Lower leg skin (tissue), 4 donors: Measurements from ENCODE around the gene FTO. TPM values are rescaled to one million over a fixed set of nuclear protein-coding genes. Genes with fewer than 3 reads are reported as not detected.

ENCODE experiments used
- DNase-seq, 2 donors: peaks; one replicate each; pipeline ENCODE4 v3.0.0-alpha.2; 2019; ENCODE audit warnings: low spot score in 2 of 2
- H3K4me3 ChIP-seq: fragments of 200-600 bp; sonication (generic); 2 replicates; pipeline ENCODE4 v1.5.1; 2017; ENCODE audit warnings: mild to moderate bottlenecking, low read depth; ENCODE audit not compliant: poor library complexity, severe bottlenecking
- POLR2A ChIP-seq, 2 donors: fragments of 450-650 bp; IDR thresholded peaks; one replicate each; pipeline ENCODE4 v1.6.1; 2016 to 2017; ENCODE audit warnings: antibody characterized with exemption in 2 of 2, mild to moderate bottlenecking in 1 of 2, moderate library complexity in 1 of 2
- WGBS, 2 donors: methylation state at CpG; one replicate each; pipeline ENCODE4 v1.1.5; 2018; 5-methylcytosine and 5-hydroxymethylcytosine counted together
- intact Hi-C: fragments of 100-400 bp; cut with DNase I; formaldehyde crosslinking; loops from one replicate; pipeline ENCODE4 v1.15.0; 2023; ENCODE audit warnings: low total_unique reads
- total RNA-seq, 4 donors: library from RNA; depleted of rRNA; stranded (reverse); fragments of >200 nt; gene quantifications; one replicate each; pipeline ENCODE4 v1.1.0, GENCODE V29; 2016
- TF ChIP-seq, protein P1 (sequence below), 3 donors: fragments of 450-650 bp; IDR thresholded peaks; one replicate each; pipeline ENCODE4 v1.5.1; 2016; ENCODE audit warnings: antibody characterized with exemption in 3 of 3, mild to moderate bottlenecking in 3 of 3, moderate library complexity in 2 of 3

The FTO gene
- total RNA-seq, 4 donors from 2014 or later: 61.2 to 88.2 (median 64.1) TPM

DNA sequence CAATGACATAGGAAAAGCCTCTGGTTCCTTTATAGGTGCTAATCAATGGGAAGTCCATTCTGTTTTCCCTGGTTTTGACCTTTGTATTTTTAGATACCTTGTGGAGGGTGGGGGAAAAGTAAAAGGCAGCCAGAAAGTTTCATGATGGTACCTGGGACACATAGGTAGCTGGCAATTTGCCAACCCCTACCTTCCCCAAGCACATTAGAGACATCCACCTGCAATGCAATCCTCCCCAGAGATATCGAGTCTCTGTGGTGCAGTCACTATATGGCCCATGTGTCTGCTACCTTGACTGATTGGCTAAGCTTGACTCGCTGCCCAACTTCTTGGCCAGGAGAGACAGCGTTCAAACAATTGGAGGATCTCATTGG is 496.2 kb downstream of the FTO start:
- 90 to 96% methylated on average over 3 of the region's 3 CpGs for WGBS, 2 donors
- H3K4me3 ChIP-seq: no peak overlapping the region
- TF ChIP-seq, protein P1, sequence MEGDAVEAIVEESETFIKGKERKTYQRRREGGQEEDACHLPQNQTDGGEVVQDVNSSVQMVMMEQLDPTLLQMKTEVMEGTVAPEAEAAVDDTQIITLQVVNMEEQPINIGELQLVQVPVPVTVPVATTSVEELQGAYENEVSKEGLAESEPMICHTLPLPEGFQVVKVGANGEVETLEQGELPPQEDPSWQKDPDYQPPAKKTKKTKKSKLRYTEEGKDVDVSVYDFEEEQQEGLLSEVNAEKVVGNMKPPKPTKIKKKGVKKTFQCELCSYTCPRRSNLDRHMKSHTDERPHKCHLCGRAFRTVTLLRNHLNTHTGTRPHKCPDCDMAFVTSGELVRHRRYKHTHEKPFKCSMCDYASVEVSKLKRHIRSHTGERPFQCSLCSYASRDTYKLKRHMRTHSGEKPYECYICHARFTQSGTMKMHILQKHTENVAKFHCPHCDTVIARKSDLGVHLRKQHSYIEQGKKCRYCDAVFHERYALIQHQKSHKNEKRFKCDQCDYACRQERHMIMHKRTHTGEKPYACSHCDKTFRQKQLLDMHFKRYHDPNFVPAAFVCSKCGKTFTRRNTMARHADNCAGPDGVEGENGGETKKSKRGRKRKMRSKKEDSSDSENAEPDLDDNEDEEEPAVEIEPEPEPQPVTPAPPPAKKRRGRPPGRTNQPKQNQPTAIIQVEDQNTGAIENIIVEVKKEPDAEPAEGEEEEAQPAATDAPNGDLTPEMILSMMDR (IDR thresholded peaks at IDR 0.05): no peak
- no peak for TF ChIP-seq POLR2A (IDR thresholded peaks at IDR 0.05)
- intact Hi-C loops: loop anchor here (10.0 kb wide), 1 partner anchor 735 kb away; the partner anchor contains the start of gene IRX5
- no peak for DNase-seq

DNA sequence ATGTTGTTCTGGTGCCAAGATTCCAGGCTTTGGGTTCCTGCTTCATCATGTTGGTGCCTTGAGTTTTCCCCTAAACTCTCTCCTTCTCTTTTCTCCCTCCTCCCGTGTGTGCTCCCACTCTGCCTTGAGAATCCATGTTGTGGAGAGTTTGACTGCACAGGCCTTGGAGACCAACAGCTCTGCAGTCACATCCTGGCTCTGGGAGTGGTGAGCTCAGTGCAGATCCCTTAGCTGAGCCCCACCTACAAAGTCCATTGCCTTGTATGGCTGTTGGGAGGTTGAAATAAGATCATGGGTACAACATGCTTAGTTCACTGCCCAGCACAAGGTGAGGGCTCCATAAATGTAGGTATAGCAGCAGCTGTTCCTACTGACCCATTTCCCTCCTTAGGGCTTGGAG is 496.8 kb downstream of the FTO start:
- intact Hi-C loops: loop anchor here (10.0 kb wide), 1 partner anchor 734 kb away; the partner anchor contains the start of gene IRX5
- DNase-seq: peak in 1 of 2 donors; percentile 26
- no peak for TF ChIP-seq POLR2A (IDR thresholded peaks at IDR 0.05)
- TF ChIP-seq, protein P1 (IDR thresholded peaks at IDR 0.05): no peak
- WGBS, 2 donors: 56 to 78% methylated on average over 1 of the region's 1 CpG
- H3K4me3 ChIP-seq: no peak overlapping the region

DNA sequence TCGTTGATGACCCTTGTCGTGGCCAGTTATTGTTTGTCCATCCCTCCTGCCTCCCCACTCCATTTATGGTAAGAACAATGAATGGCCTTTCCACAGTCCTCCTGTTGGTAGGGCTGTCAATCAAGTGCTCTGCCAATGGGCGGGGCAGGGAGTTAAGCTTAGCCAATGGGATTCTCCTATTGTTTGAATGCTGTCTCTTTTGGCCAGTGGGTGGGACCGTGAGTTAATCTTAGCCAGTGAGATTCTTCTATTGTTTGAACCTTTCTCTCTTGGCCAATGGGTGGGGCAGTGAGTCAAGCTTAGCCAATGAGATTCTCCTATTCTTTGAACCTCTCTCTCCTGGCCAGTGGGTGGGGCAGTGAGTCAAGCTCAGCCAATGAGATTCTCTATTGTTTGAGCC is 497.2 kb downstream of the FTO start:
- no peak overlapping the region for H3K4me3 ChIP-seq
- intact Hi-C loops: loop anchor here (10.0 kb wide), 1 partner anchor 734 kb away; the partner anchor contains the start of gene IRX5
- TF ChIP-seq, protein P1 (IDR thresholded peaks at IDR 0.05): no peak
- no peak for TF ChIP-seq POLR2A (IDR thresholded peaks at IDR 0.05)
- 92 to 95% methylated on average over 4 of the region's 4 CpGs for WGBS, 2 donors
- peak in 1 of 2 donors; percentile 18 for DNase-seq

Other genes starting within 250 kb of the FTO start
- 10 to 100 TPM; 30.9 to 90.9 (median 59.9) TPM for gene AKTIP, start 200.9 kb upstream of the FTO start, total RNA-seq
- 1 to 10 TPM; 1.2 to 6.1 (median 2.3) TPM for gene RPGRIP1L, start 297 bp upstream of the FTO start, total RNA-seq